Measurements from ENCODE around the gene DHX36.

DHX36 gene, protein sequence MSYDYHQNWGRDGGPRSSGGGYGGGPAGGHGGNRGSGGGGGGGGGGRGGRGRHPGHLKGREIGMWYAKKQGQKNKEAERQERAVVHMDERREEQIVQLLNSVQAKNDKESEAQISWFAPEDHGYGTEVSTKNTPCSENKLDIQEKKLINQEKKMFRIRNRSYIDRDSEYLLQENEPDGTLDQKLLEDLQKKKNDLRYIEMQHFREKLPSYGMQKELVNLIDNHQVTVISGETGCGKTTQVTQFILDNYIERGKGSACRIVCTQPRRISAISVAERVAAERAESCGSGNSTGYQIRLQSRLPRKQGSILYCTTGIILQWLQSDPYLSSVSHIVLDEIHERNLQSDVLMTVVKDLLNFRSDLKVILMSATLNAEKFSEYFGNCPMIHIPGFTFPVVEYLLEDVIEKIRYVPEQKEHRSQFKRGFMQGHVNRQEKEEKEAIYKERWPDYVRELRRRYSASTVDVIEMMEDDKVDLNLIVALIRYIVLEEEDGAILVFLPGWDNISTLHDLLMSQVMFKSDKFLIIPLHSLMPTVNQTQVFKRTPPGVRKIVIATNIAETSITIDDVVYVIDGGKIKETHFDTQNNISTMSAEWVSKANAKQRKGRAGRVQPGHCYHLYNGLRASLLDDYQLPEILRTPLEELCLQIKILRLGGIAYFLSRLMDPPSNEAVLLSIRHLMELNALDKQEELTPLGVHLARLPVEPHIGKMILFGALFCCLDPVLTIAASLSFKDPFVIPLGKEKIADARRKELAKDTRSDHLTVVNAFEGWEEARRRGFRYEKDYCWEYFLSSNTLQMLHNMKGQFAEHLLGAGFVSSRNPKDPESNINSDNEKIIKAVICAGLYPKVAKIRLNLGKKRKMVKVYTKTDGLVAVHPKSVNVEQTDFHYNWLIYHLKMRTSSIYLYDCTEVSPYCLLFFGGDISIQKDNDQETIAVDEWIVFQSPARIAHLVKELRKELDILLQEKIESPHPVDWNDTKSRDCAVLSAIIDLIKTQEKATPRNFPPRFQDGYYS

DNA sequence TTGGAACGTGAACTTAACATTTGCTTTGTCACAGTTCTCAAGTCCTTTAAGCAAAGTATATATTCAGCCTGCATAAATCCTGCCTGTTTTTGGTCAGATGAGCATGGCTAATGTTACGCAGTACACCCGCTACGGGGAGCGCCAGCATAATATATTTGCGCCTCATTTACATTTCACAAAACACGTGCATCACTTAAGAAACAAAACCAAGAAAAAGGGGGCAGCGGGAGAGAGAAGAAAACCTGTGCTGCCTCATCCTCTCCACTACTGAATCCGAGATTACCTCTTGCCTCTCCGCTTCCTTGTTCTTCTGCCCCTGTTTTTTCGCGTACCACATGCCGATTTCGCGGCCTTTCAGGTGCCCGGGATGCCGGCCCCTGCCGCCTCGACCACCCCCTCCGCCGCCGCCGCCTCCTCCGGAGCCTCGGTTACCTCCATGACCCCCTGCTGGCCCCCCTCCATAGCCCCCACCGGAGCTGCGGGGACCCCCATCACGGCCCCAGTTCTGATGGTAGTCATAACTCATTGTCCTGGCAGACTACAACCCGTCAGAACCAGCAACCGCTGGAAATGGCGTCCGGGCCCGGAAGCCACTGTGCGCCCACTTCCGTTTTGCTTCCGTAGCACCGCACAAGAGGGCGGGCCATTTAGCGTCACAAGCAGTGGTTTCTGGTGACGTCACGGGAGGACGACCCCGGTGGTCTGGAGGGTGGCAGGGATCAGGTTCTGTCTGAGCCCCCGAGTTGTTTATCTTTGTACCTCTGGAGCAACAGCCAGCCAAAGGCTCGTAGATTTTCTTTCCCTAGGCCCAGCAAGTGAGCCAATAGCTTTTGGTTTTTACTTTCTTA is at the start of gene DHX36:
Gene DHX36 (minus strand): TSS at position 597 of the 848 bp plus-strand sequence. CDS start 71 bp downstream, at position 526.
- DNase-seq = peak; percentile 96

DNA sequence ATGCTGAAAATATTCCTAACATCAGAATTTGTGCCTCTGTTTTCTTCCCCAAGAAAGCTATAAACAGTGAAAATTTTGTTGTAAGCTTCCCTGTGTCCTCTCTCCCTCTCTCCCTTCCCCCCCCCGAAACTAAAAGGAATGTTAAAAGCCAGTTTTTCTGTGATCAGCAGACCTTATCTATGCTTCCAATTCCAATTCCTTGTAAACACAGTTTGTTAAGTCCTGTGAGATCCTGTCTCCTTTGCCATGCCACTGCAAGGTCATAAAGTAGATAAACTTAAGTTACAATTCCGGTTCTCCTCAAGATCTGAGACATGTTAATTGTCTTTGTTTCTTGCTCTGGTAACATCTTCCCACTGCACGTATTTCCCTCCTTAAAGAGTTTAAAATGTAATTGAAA is 42.9 kb upstream of the DHX36 start:
- no peak for DNase-seq

DNA sequence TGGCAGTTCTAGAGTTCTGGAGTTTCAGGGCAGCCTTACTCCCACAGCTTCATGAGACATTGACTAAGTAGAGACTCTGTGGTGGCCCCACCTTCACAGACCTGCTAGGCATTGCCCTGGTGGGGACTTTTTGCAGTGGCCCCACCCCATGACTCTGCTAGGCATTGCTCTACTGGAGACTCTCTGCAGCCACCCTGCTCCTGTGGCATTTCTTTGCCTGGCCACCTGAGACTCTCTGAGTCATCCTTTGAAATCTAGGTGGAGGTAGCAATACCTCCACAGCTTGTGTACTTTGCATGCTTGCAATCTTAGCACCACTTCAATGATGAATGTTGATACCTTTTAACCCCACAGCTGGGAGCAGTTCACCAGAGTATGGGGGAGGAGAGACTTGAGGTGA is 40.6 kb upstream of the DHX36 start:
- DNase-seq = no peak

DNA sequence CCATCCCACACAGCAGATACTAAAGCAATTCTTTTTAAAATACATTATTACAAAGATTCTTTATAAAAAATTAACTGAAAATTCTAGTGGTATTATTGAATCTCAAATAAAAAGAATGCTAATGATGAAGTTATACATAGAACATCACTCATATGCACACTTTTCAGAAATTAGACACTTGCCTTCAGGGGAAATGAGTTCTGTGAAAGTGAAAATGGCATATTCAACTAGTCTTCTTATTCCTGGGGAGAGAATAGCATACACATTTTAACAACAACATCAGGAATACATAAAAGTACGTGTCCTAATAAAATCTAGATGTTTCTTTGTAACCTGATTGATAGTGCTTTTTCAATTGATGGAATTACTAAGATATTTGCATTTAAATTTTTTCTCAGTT is 36.8 kb upstream of the DHX36 start:
- no peak for DNase-seq

DNA sequence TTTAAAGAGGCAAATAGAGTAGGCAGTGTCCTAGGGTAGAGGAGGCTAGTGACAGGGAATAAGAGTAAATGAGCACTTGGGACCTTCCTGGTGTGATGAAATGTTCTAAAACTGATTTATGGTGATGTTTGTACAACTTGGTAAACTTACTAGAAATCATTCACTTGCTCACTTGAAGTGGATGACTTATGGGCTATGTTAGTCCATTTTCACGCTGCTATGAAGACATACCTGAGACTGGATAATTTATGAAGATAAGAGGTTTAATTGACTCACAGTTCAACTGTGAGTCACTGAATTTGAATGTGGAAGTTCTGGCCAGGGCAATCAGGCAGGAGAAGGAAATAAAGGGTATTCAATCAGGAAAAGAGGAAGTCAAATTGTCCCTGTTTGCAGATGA is 31.7 kb upstream of the DHX36 start:
- no peak for DNase-seq

DNA sequence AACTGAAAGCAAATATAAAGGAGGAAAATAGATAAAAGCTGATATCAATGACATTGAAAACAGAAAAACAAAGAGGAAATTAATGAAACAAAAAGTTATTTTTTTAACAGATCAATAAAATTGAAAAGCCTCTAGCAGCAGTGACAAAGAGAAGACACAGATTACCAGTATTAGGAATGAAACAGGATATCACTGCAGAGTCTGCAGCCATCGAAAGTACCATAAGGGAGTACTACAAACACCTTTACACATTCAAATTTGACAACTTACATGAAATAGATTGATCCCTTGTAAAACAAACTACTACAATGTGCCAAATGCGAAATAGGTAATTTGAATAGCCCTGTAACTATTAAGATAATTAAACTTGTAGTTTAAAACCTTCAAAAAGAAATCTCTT is 24.9 kb upstream of the DHX36 start:
- DNase-seq = no peak

DNA sequence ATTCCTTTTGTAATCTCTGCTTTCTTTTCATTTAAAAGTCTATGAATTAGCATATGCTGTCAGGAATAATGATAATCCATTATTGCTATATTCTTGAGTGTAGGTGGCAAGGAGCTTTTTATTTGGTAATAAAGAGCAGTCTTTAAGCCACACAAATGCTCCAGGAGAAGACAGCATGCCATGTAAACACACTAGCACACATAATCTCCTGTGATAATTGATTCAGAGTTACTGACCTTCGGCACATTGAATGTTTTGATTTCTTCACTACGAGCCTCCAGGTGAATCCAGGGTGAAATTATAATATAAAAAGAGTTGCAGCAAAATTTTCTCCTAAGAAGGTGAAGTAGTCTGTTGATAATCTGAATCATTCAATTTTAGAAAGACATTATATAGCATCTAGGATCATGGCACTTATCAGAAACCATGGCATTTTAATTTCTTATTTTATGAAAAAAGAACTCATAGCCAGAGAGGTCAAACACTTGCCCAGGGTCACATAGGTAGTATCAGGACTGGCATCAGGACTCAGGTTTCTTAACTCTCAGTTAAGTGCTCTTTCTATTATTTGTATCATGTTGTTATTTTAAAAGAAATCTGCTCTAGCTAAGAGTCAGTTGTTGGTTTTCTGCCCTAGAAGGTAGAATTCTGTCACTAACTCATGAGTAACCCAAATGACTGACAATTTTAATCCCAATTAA is 21.3 kb upstream of the DHX36 start:
- DNase-seq = no peak

DNA sequence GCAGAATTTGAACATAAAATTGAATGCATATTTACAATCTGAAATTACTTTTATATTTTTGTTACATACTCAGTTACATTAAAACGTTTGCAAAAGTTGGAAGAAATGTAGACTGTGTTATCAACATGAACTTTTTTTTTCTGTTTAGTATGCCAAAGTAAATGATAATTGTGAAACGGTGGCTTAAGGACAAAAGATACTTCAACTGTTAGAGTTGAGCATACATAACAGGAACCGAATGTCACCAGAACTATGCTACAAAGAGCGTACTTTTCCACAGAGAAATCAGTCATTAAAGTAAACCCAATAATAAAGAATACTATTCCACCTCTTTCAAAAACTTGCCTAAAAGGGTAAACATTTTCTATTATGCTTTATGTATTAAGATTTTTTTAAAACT is 14.3 kb upstream of the DHX36 start:
- DNase-seq = no peak

DNA sequence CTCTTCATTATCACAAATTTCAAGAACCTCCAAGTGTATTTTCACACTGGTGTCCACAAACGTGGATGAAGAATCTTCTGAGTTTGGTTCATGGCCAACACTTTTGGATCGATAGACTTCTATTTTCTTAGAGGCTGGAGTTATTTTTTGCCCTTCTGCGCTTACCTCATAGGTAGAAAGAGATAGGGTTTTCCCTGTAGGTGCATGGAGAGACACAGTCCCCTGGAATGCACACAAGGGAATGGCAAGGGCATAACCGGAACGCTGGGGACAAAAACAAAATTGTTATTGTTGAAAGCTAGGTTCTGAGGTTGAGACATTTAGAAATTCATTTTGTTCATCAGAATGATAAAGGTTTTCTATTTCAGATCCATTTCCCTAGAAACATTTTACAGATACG is 13.7 kb upstream of the DHX36 start:
- DNase-seq = no peak

DNA sequence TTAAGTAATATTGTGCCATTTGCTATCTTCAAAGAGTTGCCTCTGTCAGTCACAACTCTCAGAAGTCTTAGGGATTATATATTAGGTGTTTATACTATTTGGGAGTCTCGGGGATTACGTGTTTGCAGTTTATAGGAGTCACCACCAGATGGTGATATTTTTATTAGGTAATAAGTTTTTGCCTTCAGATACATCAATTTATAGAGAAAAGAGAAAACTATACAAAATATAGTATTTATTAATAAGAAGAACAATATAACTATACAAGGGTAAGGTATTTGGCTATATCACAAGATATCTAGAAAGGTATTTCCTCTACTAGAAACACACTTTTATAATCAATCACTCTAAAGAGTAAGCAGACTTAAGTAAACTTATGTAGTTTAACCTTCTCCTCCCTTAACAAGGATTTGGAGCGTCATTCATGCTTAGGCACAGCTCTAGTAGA is 10.7 kb upstream of the DHX36 start:
- DNase-seq = peak; percentile 83

DNA sequence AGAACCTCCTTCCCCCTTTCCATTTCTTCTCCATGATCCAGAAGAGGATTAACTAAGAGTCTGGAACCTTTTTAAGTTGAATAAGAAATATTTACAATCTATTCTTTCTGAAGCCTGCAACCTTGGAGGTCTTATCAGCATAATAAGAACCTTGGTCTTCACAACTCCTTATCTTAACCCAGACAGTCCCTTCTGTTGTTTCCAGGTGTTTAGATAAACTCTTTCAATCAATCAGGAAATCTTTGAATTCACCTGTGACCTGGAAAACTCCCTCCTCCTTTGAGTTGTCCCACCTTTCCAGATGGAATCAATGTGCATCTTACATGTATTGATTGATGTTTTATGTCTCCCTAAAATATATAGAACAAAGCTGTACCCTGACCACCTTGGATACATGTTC is 3.6 kb upstream of the DHX36 start:
- DNase-seq = no peak

DNA sequence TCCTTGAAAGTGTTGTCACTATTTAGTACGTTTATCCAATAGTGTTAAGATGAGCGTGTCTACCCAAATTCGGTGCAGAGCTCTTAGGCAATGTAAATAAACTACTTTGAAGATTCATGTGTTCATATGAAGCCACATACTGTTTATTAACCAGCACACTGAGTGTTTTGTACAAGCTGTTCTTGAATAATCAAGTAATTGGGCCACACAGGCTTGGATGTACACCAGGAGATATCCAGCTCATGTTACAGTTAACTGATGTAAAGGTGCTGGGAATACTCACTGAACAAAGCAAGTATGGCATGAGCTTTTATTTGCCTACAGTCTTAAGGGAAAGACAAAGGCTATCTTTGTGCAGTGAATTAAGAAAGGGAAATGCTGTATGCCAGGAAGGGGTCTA is 632 bp upstream of the DHX36 start:
- DNase-seq = no peak

DNA sequence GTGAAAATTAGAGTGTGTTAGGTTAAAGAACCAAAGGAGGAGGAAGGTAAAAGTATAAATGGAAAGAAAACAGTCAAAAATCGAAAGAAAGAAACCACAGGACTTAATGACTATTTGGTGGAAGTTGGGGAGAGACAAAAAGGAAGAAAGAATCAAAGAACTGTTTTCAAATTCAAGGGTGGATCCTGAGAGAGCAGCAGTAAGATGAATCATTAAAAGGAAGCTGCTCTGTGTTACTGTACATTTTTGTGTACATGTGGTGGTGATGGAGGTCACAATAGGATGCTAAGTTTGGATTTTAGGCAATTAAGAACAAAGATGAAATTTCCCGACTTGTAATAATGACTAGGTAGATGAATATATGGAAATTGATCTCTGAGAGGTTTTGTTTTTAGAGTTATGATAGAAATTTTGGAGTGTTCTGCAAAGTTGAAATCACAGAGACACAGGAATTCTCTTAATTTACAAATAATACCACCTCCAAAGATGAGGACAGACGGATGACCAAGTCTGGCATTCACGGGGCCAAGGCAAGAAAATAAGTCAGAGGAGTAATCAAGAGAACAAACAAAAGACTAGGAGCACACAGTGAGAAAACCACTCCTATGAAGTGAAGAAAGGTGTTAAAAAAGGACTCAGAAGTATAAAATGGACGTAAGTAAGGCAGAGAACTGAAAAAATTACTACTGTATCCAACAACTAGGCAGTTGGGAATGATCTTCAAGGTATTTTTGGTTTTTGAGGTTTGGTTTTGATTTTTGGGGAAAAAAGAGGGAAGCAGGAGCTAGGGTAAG is 7.1 kb downstream of the DHX36 start:
- no peak for DNase-seq

DNA sequence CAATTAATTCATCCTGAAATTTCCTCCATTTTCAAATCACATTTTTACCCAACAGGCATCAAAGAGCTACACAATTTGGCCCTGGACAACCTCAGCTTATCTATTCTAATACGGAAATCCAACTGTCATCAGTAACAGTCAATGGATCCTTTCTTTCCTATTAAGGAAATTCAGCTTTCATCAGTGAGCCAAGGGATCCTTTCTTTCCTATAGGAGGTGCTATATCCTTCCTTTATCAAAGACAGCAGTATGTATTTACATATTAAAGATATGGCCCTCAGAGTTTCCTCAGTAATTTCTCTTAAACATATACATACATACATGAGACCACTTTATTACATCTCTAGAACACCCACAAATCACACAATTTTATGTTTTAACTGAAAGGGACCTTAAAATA is 10.1 kb downstream of the DHX36 start:
- DNase-seq = no peak

DNA sequence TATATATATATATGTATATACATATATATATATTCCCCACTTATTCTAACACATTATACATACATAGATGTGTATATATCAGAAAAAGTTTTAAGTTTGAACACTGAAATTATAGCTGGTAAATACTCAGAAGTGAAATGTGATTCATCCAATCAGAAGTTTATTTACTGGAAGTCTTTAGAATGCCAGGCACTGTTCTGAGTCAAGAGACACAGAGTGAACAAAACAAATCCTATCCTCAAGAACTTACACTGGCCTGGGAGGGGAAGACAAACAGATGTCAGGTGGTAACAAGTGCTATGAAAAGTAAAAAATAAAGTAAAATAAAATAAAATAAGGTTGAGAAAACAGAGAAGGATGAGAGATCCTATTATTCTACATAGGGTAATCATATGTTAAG is 13.4 kb downstream of the DHX36 start:
- DNase-seq = no peak

DNA sequence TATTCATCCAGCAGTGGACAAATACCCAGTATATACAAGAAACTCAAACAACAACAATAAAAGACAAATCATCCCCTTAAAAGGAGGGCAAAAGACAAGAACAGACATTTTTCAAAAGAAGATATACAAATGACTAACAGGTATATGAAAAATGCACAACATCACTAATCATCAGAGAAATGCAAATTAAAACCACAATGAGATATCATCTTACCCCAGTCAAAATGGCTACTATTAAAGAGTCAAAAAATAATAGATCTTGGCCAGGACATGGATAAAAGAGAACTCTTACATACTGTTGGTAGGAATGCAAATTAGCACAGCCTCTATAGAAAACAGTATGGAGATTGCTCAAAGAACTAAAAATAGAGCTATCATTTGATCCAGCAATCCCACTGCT is 16.9 kb downstream of the DHX36 start:
- DNase-seq = no peak

DNA sequence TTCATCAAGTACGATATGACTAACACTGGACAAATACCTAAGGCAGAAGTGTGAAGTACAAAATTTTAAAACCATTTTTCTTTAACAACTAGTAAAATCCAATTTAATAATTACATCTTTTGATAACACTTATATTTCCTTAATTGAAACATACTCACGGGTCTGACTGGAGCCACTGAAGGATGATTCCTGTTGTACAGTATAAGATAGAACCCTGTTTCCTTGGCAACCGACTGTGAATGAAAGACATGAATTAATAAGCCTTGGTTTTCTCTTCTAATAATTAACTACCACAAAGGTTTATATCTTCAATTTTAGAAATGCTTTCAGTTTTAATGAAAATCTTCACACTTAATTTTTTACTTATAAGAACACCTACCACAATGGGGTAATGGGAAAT is 19.4 kb downstream of the DHX36 start:
- DNase-seq = no peak

DNA sequence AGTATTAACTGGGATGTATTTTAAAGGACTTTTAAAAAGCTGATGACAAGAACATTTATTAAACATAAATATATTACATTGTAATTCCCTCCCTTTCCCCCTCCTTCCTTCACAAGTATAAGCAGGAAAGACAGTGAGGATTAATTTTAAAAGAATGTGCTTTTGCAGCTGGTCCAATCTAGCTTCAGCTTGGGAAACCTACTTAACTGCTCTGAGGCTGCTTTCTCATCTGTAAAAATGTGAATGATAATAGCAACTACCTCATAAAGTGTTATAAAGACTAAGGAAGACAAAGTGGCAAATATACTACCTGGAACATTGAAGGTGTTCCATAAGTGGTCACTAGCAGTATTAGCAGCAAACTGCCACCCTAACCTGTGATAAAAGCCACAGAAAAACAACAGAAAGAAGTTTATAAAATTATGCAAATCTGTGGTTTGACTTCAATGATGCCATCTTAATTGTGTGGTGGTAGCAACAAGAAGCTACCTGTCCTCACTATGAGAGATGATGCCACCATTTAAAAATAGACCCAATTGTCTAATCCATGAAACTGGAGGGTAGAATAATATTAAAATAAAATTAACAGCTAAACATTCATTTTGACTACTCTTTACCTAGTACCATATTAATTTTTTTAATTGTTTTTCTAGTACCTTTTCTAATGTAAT is 20.0 kb downstream of the DHX36 start:
- DNase-seq = no peak

DNA sequence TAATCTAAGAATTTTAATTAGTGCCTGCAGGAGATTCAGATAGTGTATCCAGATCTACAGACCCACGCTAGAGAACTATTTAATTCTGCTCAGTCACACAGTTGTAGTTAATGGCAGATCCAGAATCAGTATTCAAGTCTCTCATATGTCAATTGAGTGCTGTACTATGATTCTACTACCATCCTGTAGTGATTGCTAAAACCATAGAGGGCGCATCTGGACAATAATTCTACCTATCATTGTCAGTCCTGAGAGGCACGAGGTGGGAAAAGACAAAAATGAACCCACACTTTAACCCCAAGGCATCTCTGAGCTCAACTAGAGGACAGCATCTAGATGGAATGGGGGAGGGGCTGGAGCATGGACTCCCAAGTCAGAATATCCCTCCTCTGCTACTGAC is 22.7 kb downstream of the DHX36 start:
- DNase-seq = peak; percentile 30

DNA sequence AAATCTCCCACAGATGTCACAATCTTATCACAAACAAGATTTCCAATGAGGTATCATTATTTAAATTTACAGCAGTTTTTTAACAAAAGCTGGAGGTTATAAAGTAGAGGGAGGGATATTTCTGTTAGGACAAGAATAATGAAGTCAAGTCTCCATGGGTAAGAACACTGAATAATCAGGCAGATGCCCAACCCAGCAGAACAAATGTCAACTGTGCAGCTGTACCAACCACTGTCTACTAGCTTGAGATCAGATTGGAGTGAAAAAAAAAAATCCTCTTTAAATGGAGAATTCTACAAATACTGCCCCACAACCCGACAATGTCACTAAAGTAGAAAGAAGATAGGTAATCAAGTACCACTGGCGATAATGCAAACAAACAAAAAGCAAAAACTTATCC is 30.3 kb downstream of the DHX36 start:
- DNase-seq = no peak

DNA sequence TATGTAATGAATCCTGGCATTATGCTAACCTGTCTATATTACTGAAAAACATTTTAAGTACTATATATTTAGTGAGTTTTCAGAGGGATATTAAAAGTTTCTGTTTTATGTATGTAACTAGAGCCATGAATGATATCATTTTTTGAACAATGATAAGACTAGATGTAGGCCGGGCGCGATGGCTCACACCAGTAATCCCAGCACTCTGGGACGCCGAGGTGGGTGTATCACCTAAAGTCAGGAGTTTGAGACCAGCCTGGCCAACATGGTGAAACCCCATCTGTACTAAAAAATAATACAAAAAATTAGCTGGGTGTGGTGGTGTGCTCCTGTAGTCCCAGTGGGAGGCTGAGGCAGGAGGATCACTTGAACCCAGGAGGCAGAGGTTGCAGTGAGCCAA is 34.1 kb downstream of the DHX36 start:
- no peak for DNase-seq

Data from NCI-H82 (cell line).